ENCODE measurements around the gene MZF1. TPM values are rescaled to one million over a fixed set of nuclear protein-coding genes. Genes with fewer than 3 reads are reported as not detected.

The MZF1 gene
- total and polyA plus RNA-seq, 2 experiments from 2014 or later, result 10.2 to 21.8 TPM

- TF ChIP-seq CTCF (conservative IDR thresholded peaks at IDR 0.05; ENCODE audit: low read depth in 2 of 2) (no peak), EZH2 (IDR thresholded peaks at IDR 0.05; ENCODE audit: low read depth, unreplicated experiment) (no peak), ZNF331 (CRISPR knock-in tag; IDR thresholded peaks at IDR 0.05; ENCODE audit: low read depth) (no peak)
Measured at GRCh38 chr19:58513213-58513693, 59.9 kb downstream of the MZF1 start (continued).

Small RNA genes lying within 50 kb of the gene (microRNA-seq; reads per million reads assigned to microRNA genes)
- gene MIR6807, result not detected

Small RNA genes lying within 50 kb of the gene (small RNA-seq; reads per million reads assigned to genes)
- gene MIR6807 (ENCODE audit: low replicate concordance) (0.25 reads per million, percentile 4 among the genes with 10 or more reads in this experiment), gene RN7SL525P (ENCODE audit: low replicate concordance) (not detected)

Other genes starting within 250 kb of the MZF1 start
- gene ZSCAN22, start 246.3 kb downstream of the MZF1 start, total RNA-seq (2014; rRNA removed; shearing (Covaris generic)), result 2.7 and 2.9 TPM in 2 replicates
- 0.86 and 0.99 TPM in 2 replicates for gene ZSCAN22, start 246.3 kb downstream of the MZF1 start, polyA plus RNA-seq (2016; fragmentation: Nextera tagmentation; extraction: Ambion mirVana)
- gene A1BG, start 219.8 kb downstream of the MZF1 start, total RNA-seq (2014; rRNA removed; shearing (Covaris generic)), result 6.5 and 17.7 TPM in 2 replicates
- 43.5 and 50.5 TPM in 2 replicates for gene A1BG, start 219.8 kb downstream of the MZF1 start, polyA plus RNA-seq (2016; fragmentation: Nextera tagmentation; extraction: Ambion mirVana)
- 1.0 and 2.0 TPM in 2 replicates for gene ZNF497, start 210.6 kb downstream of the MZF1 start, total RNA-seq (2014; rRNA removed; shearing (Covaris generic))
- 0.44 and 0.61 TPM in 2 replicates for gene ZNF497, start 210.6 kb downstream of the MZF1 start, polyA plus RNA-seq (2016; fragmentation: Nextera tagmentation; extraction: Ambion mirVana)
- 11.0 and 11.3 TPM in 2 replicates for gene ZNF837, start 192.3 kb downstream of the MZF1 start, total RNA-seq (2014; rRNA removed; shearing (Covaris generic))
- gene ZNF837, start 192.3 kb downstream of the MZF1 start, polyA plus RNA-seq (2016; fragmentation: Nextera tagmentation; extraction: Ambion mirVana), result 2.2 and 3.1 TPM in 2 replicates
- gene RPS5, start 186.1 kb downstream of the MZF1 start, total RNA-seq (2014; rRNA removed; shearing (Covaris generic)), result 2,020 and 2,111 TPM in 2 replicates
- 734 and 753 TPM in 2 replicates for gene RPS5, start 186.1 kb downstream of the MZF1 start, polyA plus RNA-seq (2016; fragmentation: Nextera tagmentation; extraction: Ambion mirVana)
- gene RNF225, start 177.7 kb downstream of the MZF1 start, total RNA-seq (2014; rRNA removed; shearing (Covaris generic)), result 0.87 TPM in 1 of 2 replicates, not detected in the other
- not detected in 2 replicates for gene RNF225, start 177.7 kb downstream of the MZF1 start, polyA plus RNA-seq (2016; fragmentation: Nextera tagmentation; extraction: Ambion mirVana)
- gene ZNF584, start 164.7 kb downstream of the MZF1 start, total RNA-seq (2014; rRNA removed; shearing (Covaris generic)), result 8.1 and 9.1 TPM in 2 replicates
- gene ZNF584, start 164.7 kb downstream of the MZF1 start, polyA plus RNA-seq (2016; fragmentation: Nextera tagmentation; extraction: Ambion mirVana), result 1.1 and 2.3 TPM in 2 replicates
- gene ZNF132, start 133.2 kb downstream of the MZF1 start, total RNA-seq (2014; rRNA removed; shearing (Covaris generic)), result 3.0 and 5.2 TPM in 2 replicates
- gene ZNF132, start 133.2 kb downstream of the MZF1 start, polyA plus RNA-seq (2016; fragmentation: Nextera tagmentation; extraction: Ambion mirVana), result 1.1 and 2.2 TPM in 2 replicates
- 3.0 and 4.7 TPM in 2 replicates for gene ZNF324B, start 121.7 kb downstream of the MZF1 start, total RNA-seq (2014; rRNA removed; shearing (Covaris generic))
- gene ZNF324B, start 121.7 kb downstream of the MZF1 start, polyA plus RNA-seq (2016; fragmentation: Nextera tagmentation; extraction: Ambion mirVana), result 0.50 and 0.61 TPM in 2 replicates
- 11.4 and 15.0 TPM in 2 replicates for gene ZNF324, start 106.3 kb downstream of the MZF1 start, total RNA-seq (2014; rRNA removed; shearing (Covaris generic))
- gene ZNF324, start 106.3 kb downstream of the MZF1 start, polyA plus RNA-seq (2016; fragmentation: Nextera tagmentation; extraction: Ambion mirVana), result 3.5 and 3.9 TPM in 2 replicates
- gene ZNF446, start 97.0 kb downstream of the MZF1 start, total RNA-seq (2014; rRNA removed; shearing (Covaris generic)), result 5.6 and 5.9 TPM in 2 replicates
- gene ZNF446, start 97.0 kb downstream of the MZF1 start, polyA plus RNA-seq (2016; fragmentation: Nextera tagmentation; extraction: Ambion mirVana), result 2.1 and 2.4 TPM in 2 replicates
- 13.4 and 16.2 TPM in 2 replicates for gene SLC27A5, start 61.3 kb downstream of the MZF1 start, total RNA-seq (2014; rRNA removed; shearing (Covaris generic))
- gene SLC27A5, start 61.3 kb downstream of the MZF1 start, polyA plus RNA-seq (2016; fragmentation: Nextera tagmentation; extraction: Ambion mirVana), result 35.5 and 37.7 TPM in 2 replicates
- 9.0 and 10.4 TPM in 2 replicates for gene ZBTB45, start 53.5 kb downstream of the MZF1 start, total RNA-seq (2014; rRNA removed; shearing (Covaris generic))
- 8.5 and 9.5 TPM in 2 replicates for gene ZBTB45, start 53.5 kb downstream of the MZF1 start, polyA plus RNA-seq (2016; fragmentation: Nextera tagmentation; extraction: Ambion mirVana)
- 1,208 and 1,430 TPM in 2 replicates for gene TRIM28, start 29.3 kb downstream of the MZF1 start, total RNA-seq (2014; rRNA removed; shearing (Covaris generic))
- gene TRIM28, start 29.3 kb downstream of the MZF1 start, polyA plus RNA-seq (2016; fragmentation: Nextera tagmentation; extraction: Ambion mirVana), result 920 and 1,022 TPM in 2 replicates
- gene CHMP2A, start 18.2 kb downstream of the MZF1 start, total RNA-seq (2014; rRNA removed; shearing (Covaris generic)), result 78.6 and 92.2 TPM in 2 replicates
- 143 and 145 TPM in 2 replicates for gene CHMP2A, start 18.2 kb downstream of the MZF1 start, polyA plus RNA-seq (2016; fragmentation: Nextera tagmentation; extraction: Ambion mirVana)
- gene UBE2M, start 14.7 kb downstream of the MZF1 start, total RNA-seq (2014; rRNA removed; shearing (Covaris generic)), result 43.7 and 64.5 TPM in 2 replicates
- 27.6 and 39.8 TPM in 2 replicates for gene UBE2M, start 14.7 kb downstream of the MZF1 start, polyA plus RNA-seq (2016; fragmentation: Nextera tagmentation; extraction: Ambion mirVana)